NCI-H510A (cell line): Measurements from ENCODE around the gene HNRNPL.
"Not testable (repeated sequence)": the region's sequence is repeated elsewhere in the genome, so short reads cannot be mapped to it uniquely, and the experiment has no call there.

ENCODE experiments used
- DNase-seq: peaks from one replicate; lab custom pipeline; 2025; lab: John Stamatoyannopoulos, UW

The HNRNPL gene

GRCh38 chr19:38801359-38802095 lies 48.3 kb downstream of the HNRNPL start:
- DNase-seq, result no peak

GRCh38 chr19:38800577-38801347 lies 49.0 kb downstream of the HNRNPL start:
- DNase-seq, result no peak

- no peak for DNase-seq
Observed at GRCh38 chr19:38799104-38799503, 50.7 kb downstream of the HNRNPL start.

- DNase-seq, result not testable (repeated sequence)
Observed at GRCh38 chr19:38797781-38798180, 52.0 kb downstream of the HNRNPL start.

- DNase-seq, result no peak
Observed at GRCh38 chr19:38796154-38796553, 53.6 kb downstream of the HNRNPL start.

GRCh38 chr19:38795549-38795948 lies 54.2 kb downstream of the HNRNPL start:
- DNase-seq, result no peak

GRCh38 chr19:38793671-38794070 lies 56.1 kb downstream of the HNRNPL start:
- DNase-seq, result no peak

GRCh38 chr19:38793177-38793576 lies 56.6 kb downstream of the HNRNPL start:
- no peak for DNase-seq

- DNase-seq, result no peak
Observed at GRCh38 chr19:38792250-38793111, 57.3 kb downstream of the HNRNPL start.

- DNase-seq, result not testable (repeated sequence)
Observed at GRCh38 chr19:38791451-38792064, 58.2 kb downstream of the HNRNPL start.

- not testable (repeated sequence) for DNase-seq
Observed at GRCh38 chr19:38790507-38791403, 59.0 kb downstream of the HNRNPL start.

GRCh38 chr19:38788478-38789243 lies 61.1 kb downstream of the HNRNPL start, which contains the start of gene LGALS7B:
Gene LGALS7B (plus strand): TSS chr19:38789200. CDS start chr19:38789227, 27 bp downstream.
- DNase-seq, result no peak

- no peak for DNase-seq
Observed at GRCh38 chr19:38786572-38787265, 63.1 kb downstream of the HNRNPL start.
